IMR-90 (cell line): ENCODE results near the gene DEPDC5. TPM values are rescaled to one million over a fixed set of nuclear protein-coding genes. Genes with fewer than 3 reads are reported as not detected.

ENCODE experiments used
- ATAC-seq: fragments of 200-7000 bp; cut with Tn5 transposase; 2 replicates; pipeline ENCODE4 v1.9.1; 2020; ENCODE audit warnings: low read depth, mild to moderate bottlenecking, moderate library complexity
- BruUV-seq: library from RNA; stranded (reverse); fragments of 400-500 nt; replicated peaks from 2 replicates; lab custom pipeline; 2021; lab: Mats Ljungman, UMichigan
- CTCF ChIA-PET: fragments of 300-600 bp; formaldehyde crosslinking; extraction: SDS; loops from one replicate; lab custom pipeline; 2021; ENCODE audit warnings: antibody characterized with exemption; lab: Yijun Ruan, JAX
- POLR2A ChIA-PET: fragments of 300-600 bp; sonication (Branson Sonifier 250); formaldehyde crosslinking; loops from one replicate; lab custom pipeline; 2022; ENCODE audit warnings: antibody characterized with exemption; ENCODE audit not compliant: unreplicated experiment; lab: Charles Lee
- DNase-seq: peaks from one replicate; pipeline ENCODE4 v3.0.0; 2013
- H2AFZ ChIP-seq: replicated peaks from 2 replicates; pipeline ENCODE3; 2013; ENCODE audit warnings: low read length, mild to moderate bottlenecking; ENCODE audit not compliant: poor library complexity
- H2AK5ac ChIP-seq: 2 replicates; pipeline ENCODE4 v1.6.1; 2013; ENCODE audit warnings: low read depth, low read length, inconsistent platforms
- H2AK9ac ChIP-seq: replicated peaks from 2 replicates; pipeline ENCODE3; 2013; ENCODE audit warnings: mild to moderate bottlenecking, low read depth, low read length, moderate library complexity; ENCODE audit not compliant: poor library complexity
- H2BK120ac ChIP-seq: 2 replicates; pipeline ENCODE4 v1.6.1; 2013; ENCODE audit warnings: low read depth, low read length, inconsistent platforms
- H2BK15ac ChIP-seq: 3 replicates; pipeline ENCODE4 v1.6.1; 2013; ENCODE audit warnings: low read depth, low read length, inconsistent platforms
- H2BK20ac ChIP-seq: 2 replicates; pipeline ENCODE4 v1.6.1; 2013; ENCODE audit warnings: low read depth, mild to moderate bottlenecking, inconsistent platforms, low read length, moderate library complexity
- H2BK5ac ChIP-seq: 2 replicates; pipeline ENCODE4 v1.6.1; 2013; ENCODE audit warnings: mild to moderate bottlenecking, low read depth, low read length, inconsistent platforms; ENCODE audit not compliant: poor library complexity, severe bottlenecking
- H3K14ac ChIP-seq: replicated peaks from 2 replicates; pipeline ENCODE4 v1.6.1; 2013; ENCODE audit warnings: low read depth, low read length, inconsistent platforms
- H3K18ac ChIP-seq: 2 replicates; pipeline ENCODE4 v1.6.1; 2013; ENCODE audit warnings: low read depth, low read length, control low read depth
- H3K23ac ChIP-seq: 2 replicates; pipeline ENCODE4 v1.6.1; 2013; ENCODE audit warnings: low read depth, low read length, inconsistent platforms
- H3K27ac ChIP-seq: 2 replicates; pipeline ENCODE4 v1.5.1; 2013; ENCODE audit warnings: mild to moderate bottlenecking, control low read depth, low read length; ENCODE audit not compliant: insufficient read depth
- H3K27me3 ChIP-seq: 2 replicates; pipeline ENCODE4 v1.6.1; 2013; ENCODE audit warnings: low read length; ENCODE audit not compliant: control insufficient read depth, insufficient read depth
- H3K36me3 ChIP-seq: 2 replicates; pipeline ENCODE4 v1.6.1; 2013; ENCODE audit warnings: low read length, mixed read lengths; ENCODE audit not compliant: control insufficient read depth, insufficient read depth
- H3K4ac ChIP-seq: 2 replicates; pipeline ENCODE4 v1.6.1; 2013; ENCODE audit warnings: low read depth, low read length, inconsistent platforms
- H3K4me1 ChIP-seq: 2 replicates; pipeline ENCODE4 v1.6.1; 2013; ENCODE audit warnings: low read length, mixed read lengths; ENCODE audit not compliant: control insufficient read depth, insufficient read depth
- H3K4me2 ChIP-seq: 2 replicates; pipeline ENCODE4 v1.6.1; 2013; ENCODE audit warnings: low read depth, mild to moderate bottlenecking, control low read depth, low read length, moderate library complexity
- H3K4me3 ChIP-seq: 2 replicates; pipeline ENCODE4 v1.5.1; 2013; ENCODE audit warnings: low read depth, mild to moderate bottlenecking, control low read depth, low read length, moderate library complexity; ENCODE audit not compliant: insufficient read depth
- H3K56ac ChIP-seq: 2 replicates; pipeline ENCODE4 v1.6.1; 2013; ENCODE audit warnings: low read length, inconsistent platforms; ENCODE audit not compliant: insufficient read depth; ENCODE audit errors: extremely low read depth
- H3K79me1 ChIP-seq, 2 experiments: 2 replicates each; pipeline ENCODE4 v1.6.1; 2013; ENCODE audit warnings: low read length in 2 of 2, inconsistent platforms in 1 of 2, low read depth in 1 of 2
- H3K9ac ChIP-seq: 2 replicates; pipeline ENCODE4 v1.6.1; 2013; ENCODE audit warnings: low read depth, low read length, control low read depth
- H3K9me1 ChIP-seq: 2 replicates; pipeline ENCODE4 v1.6.1; 2013; ENCODE audit warnings: low read length, inconsistent platforms; ENCODE audit not compliant: insufficient read depth
- H3K9me3 ChIP-seq: 2 replicates; pipeline ENCODE4 v1.6.1; 2013; ENCODE audit warnings: low read length; ENCODE audit not compliant: control insufficient read depth, insufficient read depth
- H4K20me1 ChIP-seq: 2 replicates; pipeline ENCODE4 v1.6.1; 2013; ENCODE audit warnings: low read length, inconsistent platforms; ENCODE audit not compliant: insufficient read depth
- H4K5ac ChIP-seq: 2 replicates; pipeline ENCODE4 v1.6.1; 2013; ENCODE audit warnings: mild to moderate bottlenecking, low read depth, low read length, control low read depth
- H4K8ac ChIP-seq, 2 experiments: 2 replicates each; pipeline ENCODE4 v1.6.1; 2013; ENCODE audit warnings: low read depth in 2 of 2, low read length in 2 of 2, control low read depth in 1 of 2, inconsistent platforms in 1 of 2
- H4K91ac ChIP-seq: 2 replicates; pipeline ENCODE4 v1.6.1; 2013; ENCODE audit warnings: low read depth, low read length, inconsistent platforms; ENCODE audit not compliant: insufficient read depth
- BHLHE40 ChIP-seq: fragments of 150-350 bp; IDR thresholded peaks from 2 replicates; pipeline ENCODE4 v1.6.1; 2016; ENCODE audit warnings: mild to moderate bottlenecking, low read depth, low read length
- CEBPB ChIP-seq: IDR thresholded peaks from 2 replicates; pipeline ENCODE4 v1.6.1; 2012; ENCODE audit warnings: low read depth, low read length, improper control_type of control experiment
- CHD1 ChIP-seq: IDR thresholded peaks from 2 replicates; pipeline ENCODE4 v1.6.1; 2012; ENCODE audit warnings: low read depth, low read length, improper control_type of control experiment
- CTCF ChIP-seq: conservative IDR thresholded peaks from 2 replicates; pipeline ENCODE4 v1.5.1; 2012; ENCODE audit warnings: mild to moderate bottlenecking, low read depth, low read length, improper control_type of control experiment
- ELK1 ChIP-seq: fragments of 150-350 bp; IDR thresholded peaks from 2 replicates; pipeline ENCODE4 v1.6.1; 2016; ENCODE audit warnings: low read depth, mild to moderate bottlenecking, low read length, moderate library complexity, borderline replicate concordance
- FOS ChIP-seq: fragments of 150-350 bp; IDR thresholded peaks from 2 replicates; pipeline ENCODE4 v1.6.1; 2016; ENCODE audit warnings: low read depth, low read length
- MAFK ChIP-seq: IDR thresholded peaks from 2 replicates; pipeline ENCODE4 v1.6.1; 2012; ENCODE audit warnings: low read depth, low read length, improper control_type of control experiment
- MAZ ChIP-seq: IDR thresholded peaks from 2 replicates; pipeline ENCODE4 v1.6.1; 2012; ENCODE audit warnings: low read depth, mild to moderate bottlenecking, low read length, improper control_type of control experiment, moderate library complexity, borderline replicate concordance
- MXI1 ChIP-seq: IDR thresholded peaks from 2 replicates; pipeline ENCODE4 v1.6.1; 2012; ENCODE audit warnings: low read depth, mild to moderate bottlenecking, low read length, moderate library complexity, borderline replicate concordance
- NFE2L2 ChIP-seq: fragments of 150-350 bp; IDR thresholded peaks from 2 replicates; pipeline ENCODE4 v1.6.1; 2016; ENCODE audit warnings: low read depth, mild to moderate bottlenecking, low read length
- POLR2A ChIP-seq: IDR thresholded peaks from 2 replicates; pipeline ENCODE4 v1.6.1; 2012; ENCODE audit warnings: mild to moderate bottlenecking, low read depth, low read length
- RAD21 ChIP-seq: IDR thresholded peaks from 2 replicates; pipeline ENCODE4 v1.6.1; 2012; ENCODE audit warnings: low read length, improper control_type of control experiment
- RFX5 ChIP-seq: IDR thresholded peaks from 2 replicates; pipeline ENCODE4 v1.8.0; 2012; ENCODE audit warnings: low read depth, mild to moderate bottlenecking, low read length, moderate library complexity
- SMC3 ChIP-seq: fragments of 150-350 bp; IDR thresholded peaks from 2 replicates; pipeline ENCODE4 v1.6.1; 2016; ENCODE audit warnings: low read depth, mild to moderate bottlenecking, antibody characterized with exemption, low read length, moderate library complexity
- USF2 ChIP-seq: fragments of 150-350 bp; IDR thresholded peaks from 2 replicates; pipeline ENCODE4 v1.6.1; 2017; ENCODE audit warnings: mild to moderate bottlenecking, antibody characterized with exemption, low read length, low read depth
- WGBS, 2 experiments: methylation state at CpG; one replicate each; pipeline versions ENCODE4 v1.1.5 to v1.1.7; 2013; ENCODE audit warnings: missing lambda C conversion rate in 2 of 2; ENCODE audit not compliant: insufficient read length in 1 of 2; ENCODE audit errors: extremely low coverage in 2 of 2; 5-methylcytosine and 5-hydroxymethylcytosine counted together
- dilution Hi-C: fragments of 300-500 bp; cut with HindIII; formaldehyde crosslinking; loops from one replicate; pipeline ENCODE4 v1.14.3; 2018; ENCODE audit warnings: low sequenced_read_pairs; ENCODE audit not compliant: unreplicated experiment
- in situ Hi-C: fragments of 300-500 bp; cut with MboI; formaldehyde crosslinking; loops from 3 replicates; pipeline ENCODE4 v1.14.3; 2019; ENCODE audit warnings: low sequenced_read_pairs, inconsistent platforms, mixed read lengths
- intact Hi-C: fragments of 100-400 bp; cut with micrococcal nuclease; formaldehyde crosslinking; loops from 2 replicates; pipeline ENCODE4 v1.10.0; 2022
- polyA plus RNA-seq, 3 experiments: library from polyadenylated mRNA; depleted of rRNA; stranded (reverse); fragments of >200 nt; gene quantifications; 2 replicates each; pipeline ENCODE4 v1.2.3, GENCODE V29; 2012; ENCODE audit warnings: low replicate concordance in 1 of 3
- total RNA-seq: library from RNA; depleted of rRNA; stranded (reverse); fragments of >200 nt; gene quantifications from 2 replicates; pipeline ENCODE4 v1.2.3, GENCODE V29; 2012

Gene DEPDC5
- total and polyA plus RNA-seq, 2 of the 4 experiments (the other 2 are of a cell fraction), result 6.6 to 12.9 TPM

- Histone ChIP-seq H3K4me1 (peaks cover 7% of the 10 kb centered on the region), H3K4me3 (no peak overlapping the region), H3K18ac (no peak overlapping the region), H3K27ac (no peak overlapping the region), H3K9ac (no peak overlapping the region), H3K27me3 (no peaks in the 10 kb centered on the region), H3K9me1 (0 out of 2 replicates have a peak, but pooled peaks cover 11% of the 10 kb centered on the region), H3K14ac (no peak overlapping the region), H3K36me3 (peaks cover 13% of the 10 kb centered on the region), H4K91ac (no peak overlapping the region), H3K4me2 (no peak overlapping the region), H2AK5ac (no peak overlapping the region), H2BK120ac (no peak overlapping the region), H2AK9ac (no peak overlapping the region), H2BK15ac (no peak overlapping the region), H2BK20ac (no peak overlapping the region), H3K23ac (no peak overlapping the region), H3K9me3 (no peaks in the 10 kb centered on the region), H2BK5ac (no peak overlapping the region), H3K79me1 (peaks cover 27 to 65% of the 10 kb centered on the region in 2 experiments), H4K8ac (no peak overlapping the region), H4K5ac (no peak overlapping the region), H4K20me1 (peaks cover 20% of the 10 kb centered on the region), H3K4ac (no peak overlapping the region), H3K56ac (no peak overlapping the region), H2AFZ (no peak overlapping the region)
- in situ Hi-C loops (no loop called here), dilution Hi-C loops (no loop called here), intact Hi-C loops (no loop called here)
- ATAC-seq, result no peak
- no TSS peak for BruUV-seq
- DNase-seq, result no peak
- no CpG with 5 or more reads among the region's 2 CpGs for WGBS, 2 experiments
- ChIA-PET POLR2A (no interaction called here), CTCF (no interaction called here)
- no peak for TF ChIP-seq NFE2L2
- TF ChIP-seq POLR2A, result no peak
- no peak for TF ChIP-seq ELK1
- TF ChIP-seq BHLHE40, result no peak
- TF ChIP-seq FOS, result no peak
- TF ChIP-seq CEBPB, result no peak
- TF ChIP-seq MAFK, result no peak
- TF ChIP-seq MXI1, result no peak
- TF ChIP-seq USF2, result no peak
- no peak for TF ChIP-seq CHD1
- no peak for TF ChIP-seq SMC3
- no peak for TF ChIP-seq CTCF
- TF ChIP-seq RFX5, result no peak
- no peak for TF ChIP-seq MAZ
- no peak for TF ChIP-seq RAD21
Observed at GRCh38 chr22:31736458-31736857, 17.4 kb upstream of the DEPDC5 start.
